AG04449 (cell line): ENCODE measurements around the gene IDH2.
"Not testable (repeated sequence)": the region's sequence is repeated elsewhere in the genome, so short reads cannot be mapped to it uniquely, and the experiment has no call there.

Source experiments
- CTCF ChIA-PET: fragments of 350-600 bp; formaldehyde crosslinking; extraction: SDS; loops from one replicate; lab custom pipeline; 2021; ENCODE audit warnings: antibody characterized with exemption; lab: Yijun Ruan, JAX
- POLR2A ChIA-PET: fragments of 400-600, 350-600 bp; formaldehyde crosslinking; extraction: SDS; loops from one replicate; lab custom pipeline; 2020; ENCODE audit warnings: antibody characterized with exemption, inconsistent platforms; lab: Yijun Ruan, JAX
- DNase-seq: peaks from one replicate; pipeline ENCODE4 v3.0.0-alpha.2; 2010; ENCODE audit warnings: low read depth, low spot score
- H3K4me3 ChIP-seq: 2 replicates; pipeline ENCODE4 v1.5.1; 2011; ENCODE audit warnings: low read depth, mild to moderate bottlenecking, control low read depth, low read length
- CTCF ChIP-seq: IDR thresholded peaks from one replicate; pipeline ENCODE4 v1.5.1; 2011; ENCODE audit warnings: mild to moderate bottlenecking, moderate library complexity, low read length, control low read depth, inconsistent platforms; ENCODE audit not compliant: insufficient read depth; ENCODE audit errors: missing control alignments

Gene IDH2

GRCh38 chr15:90075420-90076289 lies 26.6 kb downstream of the IDH2 start:
- no peak for TF ChIP-seq CTCF
- ChIA-PET POLR2A (no interaction called here), CTCF (interaction anchor here (0.7 to 6.0 kb wide), 5 partner anchors 12 to 187 kb away, joined by 3 to 42 read pairs (median 4); no protein-coding TSS in a partner anchor)
- H3K4me3 ChIP-seq, result no peak overlapping the region
- no peak for DNase-seq

GRCh38 chr15:90074916-90075315 lies 27.4 kb downstream of the IDH2 start:
- ChIA-PET CTCF (interaction anchor here (0.7 to 6.0 kb wide), 5 partner anchors 12 to 187 kb away, joined by 3 to 42 read pairs (median 4); no protein-coding TSS in a partner anchor), POLR2A (no interaction called here)
- no peak overlapping the region for H3K4me3 ChIP-seq
- no peak for TF ChIP-seq CTCF
- DNase-seq, result no peak

GRCh38 chr15:90074023-90074422 lies 28.2 kb downstream of the IDH2 start:
- no peak for DNase-seq
- H3K4me3 ChIP-seq, result no peak overlapping the region
- ChIA-PET CTCF (interaction anchor here (0.7 to 6.0 kb wide), 4 partner anchors 10 to 186 kb away, joined by 3 to 69 read pairs (median 28); no protein-coding TSS in a partner anchor), POLR2A (no interaction called here)
- no peak for TF ChIP-seq CTCF

GRCh38 chr15:90072978-90073640 lies 29.2 kb downstream of the IDH2 start:
- TF ChIP-seq CTCF, result no peak
- no peak for DNase-seq
- POLR2A ChIA-PET, result no interaction called here
- H3K4me3 ChIP-seq, result no peak overlapping the region
- CTCF ChIA-PET, result interaction anchor here (4.4 to 4.7 kb wide), 3 partner anchors 11 to 184 kb away, joined by 33 to 69 read pairs (median 40); no protein-coding TSS in a partner anchor

GRCh38 chr15:90071220-90071807 lies 31.0 kb downstream of the IDH2 start:
- H3K4me3 ChIP-seq, result no peak overlapping the region
- peak; percentile 21 for DNase-seq
- ChIA-PET POLR2A (no interaction called here), CTCF (interaction anchor here (0.6 to 4.7 kb wide), 39 partner anchors 8 to 351 kb away, joined by 3 to 69 read pairs (median 5); partner anchors contain the start of genes AP3S2 and ARPIN)
- peak; percentile 80 for TF ChIP-seq CTCF

GRCh38 chr15:90070623-90071022 lies 31.6 kb downstream of the IDH2 start:
- POLR2A ChIA-PET, DNase-seq, H3K4me3 ChIP-seq: not testable (repeated sequence)
- CTCF ChIA-PET, result interaction anchor here (0.6 to 4.7 kb wide), 29 partner anchors 9 to 330 kb away, joined by 3 to 69 read pairs (median 8); partner anchors contain the start of genes AP3S2 and ARPIN
